ENCODE measurements around the gene CDH11. TPM values are rescaled to one million over a fixed set of nuclear protein-coding genes. Genes with fewer than 3 reads are reported as not detected.

Gene CDH11
- total RNA-seq, 4 donors from 2014 or later: 4.0 to 14.2 (median 8.6) TPM

GRCh38 chr16:65111306-65111705, 10.6 kb downstream of the CDH11 start:
- TF ChIP-seq, protein P1, sequence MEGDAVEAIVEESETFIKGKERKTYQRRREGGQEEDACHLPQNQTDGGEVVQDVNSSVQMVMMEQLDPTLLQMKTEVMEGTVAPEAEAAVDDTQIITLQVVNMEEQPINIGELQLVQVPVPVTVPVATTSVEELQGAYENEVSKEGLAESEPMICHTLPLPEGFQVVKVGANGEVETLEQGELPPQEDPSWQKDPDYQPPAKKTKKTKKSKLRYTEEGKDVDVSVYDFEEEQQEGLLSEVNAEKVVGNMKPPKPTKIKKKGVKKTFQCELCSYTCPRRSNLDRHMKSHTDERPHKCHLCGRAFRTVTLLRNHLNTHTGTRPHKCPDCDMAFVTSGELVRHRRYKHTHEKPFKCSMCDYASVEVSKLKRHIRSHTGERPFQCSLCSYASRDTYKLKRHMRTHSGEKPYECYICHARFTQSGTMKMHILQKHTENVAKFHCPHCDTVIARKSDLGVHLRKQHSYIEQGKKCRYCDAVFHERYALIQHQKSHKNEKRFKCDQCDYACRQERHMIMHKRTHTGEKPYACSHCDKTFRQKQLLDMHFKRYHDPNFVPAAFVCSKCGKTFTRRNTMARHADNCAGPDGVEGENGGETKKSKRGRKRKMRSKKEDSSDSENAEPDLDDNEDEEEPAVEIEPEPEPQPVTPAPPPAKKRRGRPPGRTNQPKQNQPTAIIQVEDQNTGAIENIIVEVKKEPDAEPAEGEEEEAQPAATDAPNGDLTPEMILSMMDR (IDR thresholded peaks at IDR 0.05 in 4 of 5, conservative IDR thresholded peaks at IDR 0.05 in 1 of 5): no peak
- TF ChIP-seq POLR2A (IDR thresholded peaks at IDR 0.05): no peak
- H3K9me3 ChIP-seq: no peaks in the 10 kb centered on the region
- H3K36me3 ChIP-seq: no peaks in the 10 kb centered on the region
- ATAC-seq (no peak), DNase-seq (no peak)
- intact Hi-C loops (cut with DNase I; ENCODE audit: low total_unique reads) (no loop called here), in situ Hi-C loops (cut with MboI; ENCODE audit: low sequenced_read_pairs in 4 of 4) (loop anchor here in 1 of 4 donors (25.0 kb wide), 2 partner anchors 1024 to 1649 kb away; no protein-coding TSS in a partner anchor)
- H3K4me1 ChIP-seq: no peaks in the 10 kb centered on the region
- H3K27ac ChIP-seq: no peak overlapping the region
- no peaks in the 10 kb centered on the region for H3K27me3 ChIP-seq
- no peak overlapping the region for H3K4me3 ChIP-seq

DNA sequence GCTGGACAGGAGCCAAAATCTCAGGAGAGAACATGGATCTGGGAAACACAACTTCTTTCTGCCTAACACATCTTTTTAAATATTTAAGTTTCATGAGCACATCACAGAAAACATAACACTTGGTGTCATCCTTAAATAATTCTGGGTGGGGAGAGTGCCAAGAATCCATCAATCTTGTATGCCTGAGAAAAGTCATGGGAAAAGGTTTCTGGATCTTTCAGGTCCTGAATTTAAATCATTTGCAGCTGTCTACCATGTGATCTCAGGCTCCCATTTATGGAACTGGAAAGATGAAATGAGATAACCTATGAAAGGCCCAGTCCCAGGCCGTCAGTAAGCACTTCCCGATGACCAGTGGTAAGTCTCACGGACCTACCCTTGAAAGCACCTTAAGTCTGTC, 15.1 kb downstream of the CDH11 start:
- ATAC-seq: no peak
- intact Hi-C loops (cut with DNase I; ENCODE audit: low total_unique reads) (no loop called here), in situ Hi-C loops (cut with MboI; ENCODE audit: low sequenced_read_pairs in 4 of 4) (loop anchor here in 1 of 4 donors (25.0 kb wide), 2 partner anchors 1019 to 1644 kb away; no protein-coding TSS in a partner anchor)
- H3K9me3 ChIP-seq: no peaks in the 10 kb centered on the region
- TF ChIP-seq, protein P1 (IDR thresholded peaks at IDR 0.05 in 4 of 5, conservative IDR thresholded peaks at IDR 0.05 in 1 of 5): no peak
- no peak for TF ChIP-seq POLR2A (IDR thresholded peaks at IDR 0.05)
- no peak for DNase-seq
- H3K4me1 ChIP-seq: no peaks in the 10 kb centered on the region
- no peaks in the 10 kb centered on the region for H3K27me3 ChIP-seq
- no peak overlapping the region for H3K27ac ChIP-seq
- no peaks in the 10 kb centered on the region for H3K36me3 ChIP-seq
- no peak overlapping the region for H3K4me3 ChIP-seq

GRCh38 chr16:65105171-65105570, 16.7 kb downstream of the CDH11 start:
- TF ChIP-seq, protein P1 (IDR thresholded peaks at IDR 0.05 in 4 of 5, conservative IDR thresholded peaks at IDR 0.05 in 1 of 5): no peak
- no peak for TF ChIP-seq POLR2A (IDR thresholded peaks at IDR 0.05)
- no peak overlapping the region for H3K4me3 ChIP-seq
- DNase-seq: no peak
- H3K4me1 ChIP-seq: no peaks in the 10 kb centered on the region
- no peaks in the 10 kb centered on the region for H3K36me3 ChIP-seq
- no peaks in the 10 kb centered on the region for H3K9me3 ChIP-seq
- ATAC-seq: no peak
- H3K27me3 ChIP-seq: no peaks in the 10 kb centered on the region
- intact Hi-C loops (cut with DNase I; ENCODE audit: low total_unique reads) (loop anchor here (2.0 kb wide), 1 partner anchor 16 kb away; no protein-coding TSS in a partner anchor), in situ Hi-C loops (cut with MboI; ENCODE audit: low sequenced_read_pairs in 4 of 4) (loop anchor here in 1 of 4 donors (25.0 kb wide), 2 partner anchors 1018 to 1643 kb away; no protein-coding TSS in a partner anchor)
- no peak overlapping the region for H3K27ac ChIP-seq

DNA sequence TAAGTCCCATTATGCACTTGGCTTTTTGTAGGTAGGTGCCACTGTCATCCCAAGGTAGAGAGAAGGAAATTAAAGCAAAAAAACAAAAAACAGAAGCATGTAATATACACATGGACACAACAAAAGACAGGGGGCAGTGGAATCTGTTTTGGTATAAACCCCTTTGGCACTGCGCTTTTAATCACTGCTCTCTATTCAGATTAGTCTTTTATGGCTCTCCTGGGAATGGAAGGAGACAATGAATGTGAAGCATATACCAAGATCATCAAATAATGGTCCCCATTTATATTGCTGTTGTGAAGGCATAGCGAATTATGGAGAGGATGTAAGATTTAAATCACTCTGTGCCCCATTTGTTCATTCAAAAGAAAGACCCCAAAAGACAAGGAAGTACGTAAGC, 17.4 kb downstream of the CDH11 start:
- no peak for TF ChIP-seq POLR2A (IDR thresholded peaks at IDR 0.05)
- TF ChIP-seq, protein P1 (IDR thresholded peaks at IDR 0.05 in 4 of 5, conservative IDR thresholded peaks at IDR 0.05 in 1 of 5): no peak
- DNase-seq: no peak
- H3K4me3 ChIP-seq: no peak overlapping the region
- no peaks in the 10 kb centered on the region for H3K4me1 ChIP-seq
- H3K9me3 ChIP-seq: no peaks in the 10 kb centered on the region
- ATAC-seq: no peak
- in situ Hi-C loops (cut with MboI; ENCODE audit: low sequenced_read_pairs in 4 of 4): loop anchor here in 1 of 4 donors (25.0 kb wide), 2 partner anchors 1017 to 1642 kb away; no protein-coding TSS in a partner anchor
- intact Hi-C loops (cut with DNase I; ENCODE audit: low total_unique reads): loop anchor here (2.0 kb wide), 1 partner anchor 16 kb away; no protein-coding TSS in a partner anchor
- H3K27ac ChIP-seq: no peak overlapping the region
- no peaks in the 10 kb centered on the region for H3K36me3 ChIP-seq
- H3K27me3 ChIP-seq: no peaks in the 10 kb centered on the region

DNA sequence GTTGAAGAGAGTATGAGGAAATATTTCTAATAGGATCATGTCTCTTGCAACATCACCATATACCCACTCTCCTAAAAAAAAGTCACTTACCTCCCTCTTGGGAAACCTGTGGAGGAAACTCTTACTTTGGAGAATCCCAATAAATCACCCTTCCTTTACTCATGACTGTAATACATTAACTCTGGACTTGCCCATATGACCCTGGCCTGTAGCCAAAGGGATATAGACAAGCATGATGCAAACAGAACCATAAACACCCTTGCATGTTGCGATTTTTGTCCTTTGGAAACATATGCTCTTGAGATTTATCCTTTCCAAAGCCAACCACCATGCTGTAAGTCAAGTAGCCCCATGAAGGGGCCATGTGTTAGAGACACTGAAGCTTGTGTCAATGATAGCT, 19.5 kb downstream of the CDH11 start:
- intact Hi-C loops (cut with DNase I; ENCODE audit: low total_unique reads): no loop called here
- Histone ChIP-seq H3K27ac (no peak overlapping the region), H3K4me3 (no peak overlapping the region), H3K27me3 (no peaks in the 10 kb centered on the region), H3K4me1 (no peaks in the 10 kb centered on the region), H3K36me3 (no peaks in the 10 kb centered on the region), H3K9me3 (no peaks in the 10 kb centered on the region)
- no peak for DNase-seq
- TF ChIP-seq, protein P1 (IDR thresholded peaks at IDR 0.05 in 4 of 5, conservative IDR thresholded peaks at IDR 0.05 in 1 of 5): no peak
- in situ Hi-C loops (cut with MboI; ENCODE audit: low sequenced_read_pairs in 4 of 4): loop anchor here in 1 of 4 donors (25.0 kb wide), 2 partner anchors 1015 to 1640 kb away; no protein-coding TSS in a partner anchor
- no peak for ATAC-seq

Measured in gastrocnemius medialis (tissue), 4 donors.